ENCODE measurements around the gene METTL18. TPM values are rescaled to one million over a fixed set of nuclear protein-coding genes. Genes with fewer than 3 reads are reported as not detected.

The METTL18 gene
- total RNA-seq, 1 experiment from 2014 or later = 4.1 TPM

DNA sequence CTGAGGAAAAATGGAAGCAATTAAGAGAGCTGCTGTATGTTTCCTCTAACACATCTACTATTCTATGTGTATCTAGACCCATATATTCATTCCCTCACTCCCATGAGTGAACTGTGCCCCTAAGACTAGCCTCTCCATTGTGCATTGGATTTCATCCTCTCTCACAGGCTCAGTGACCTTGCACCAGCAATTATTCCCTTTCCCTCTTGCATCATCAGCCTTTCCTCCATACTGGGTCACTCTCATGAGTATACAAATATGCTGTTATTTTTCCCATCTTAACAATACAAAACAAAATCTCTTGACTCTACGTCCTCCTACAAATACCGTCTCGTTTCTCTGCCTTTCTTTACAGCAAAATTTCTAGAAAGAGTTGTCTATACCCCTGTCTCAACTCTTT, 29.4 kb upstream of the METTL18 start:
- no peaks in the 10 kb centered on the region for H3K4me1 ChIP-seq (ENCODE audit: control insufficient read depth, insufficient read depth, low read length)
- ATAC-seq = no peak
- in situ Hi-C loops (cut with HindIII; ENCODE audit: low pct_unique_long_range_greater_than_20kb, low sequenced_read_pairs) = no loop called here
- DNase-seq (ENCODE audit: low read depth, low spot score) = no peak
- ChIA-PET CTCF (no interaction called here), POLR2A (no interaction called here)
- intact Hi-C loops (cut with micrococcal nuclease; ENCODE audit: unreplicated experiment) = no loop called here
- no TSS peak for BruUV-seq (replicated peaks)
- TF ChIP-seq REST (IDR thresholded peaks at IDR 0.05; ENCODE audit: insufficient read depth in 1 of 2, low read depth in 2 of 2, low read length in 1 of 2) = no peak
- H3K27ac ChIP-seq (ENCODE audit: low read length) = no peak overlapping the region
- H3K4me3 ChIP-seq (ENCODE audit: low read depth in 2 of 2, low read length in 2 of 2) = no peak overlapping the region
- H3K27me3 ChIP-seq (ENCODE audit: control insufficient read depth, insufficient read depth, low read length) = no peaks in the 10 kb centered on the region
- no peaks in the 10 kb centered on the region for H3K9me3 ChIP-seq (ENCODE audit: control insufficient read depth, insufficient read depth, low read depth, low read length)
- no peaks in the 10 kb centered on the region; the same call in 1 of the 2 replicates for H3K36me3 ChIP-seq (ENCODE audit: control insufficient read depth, insufficient read depth, low read length)

DNA sequence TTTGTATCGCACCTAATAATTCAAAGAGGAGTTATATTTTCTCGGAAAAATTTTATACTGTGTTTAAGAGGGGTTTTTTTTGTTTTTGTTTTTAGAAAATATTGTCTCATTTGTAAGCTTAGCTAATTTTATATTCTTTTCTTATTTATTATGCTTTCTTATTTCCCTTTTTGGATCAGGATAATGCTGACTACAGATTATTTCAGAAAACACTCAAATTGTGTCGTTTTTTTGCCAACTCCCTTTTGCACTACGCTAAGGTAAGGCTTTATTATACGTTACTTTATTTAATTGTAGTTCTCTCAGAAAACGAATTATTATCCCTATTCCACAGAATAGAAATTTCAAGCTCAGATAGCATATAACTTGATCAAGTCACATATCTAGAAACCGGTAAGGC, 26.8 kb upstream of the METTL18 start:
- ChIA-PET CTCF (no interaction called here), POLR2A (no interaction called here)
- in situ Hi-C loops (cut with HindIII; ENCODE audit: low pct_unique_long_range_greater_than_20kb, low sequenced_read_pairs) (no loop called here), intact Hi-C loops (cut with micrococcal nuclease; ENCODE audit: unreplicated experiment) (no loop called here)
- Histone ChIP-seq H3K4me1 (ENCODE audit: control insufficient read depth, insufficient read depth, low read length) (no peaks in the 10 kb centered on the region), H3K9me3 (ENCODE audit: control insufficient read depth, insufficient read depth, low read depth, low read length) (no peaks in the 10 kb centered on the region), H3K4me3 (ENCODE audit: low read depth in 2 of 2, low read length in 2 of 2) (no peak overlapping the region), H3K27me3 (ENCODE audit: control insufficient read depth, insufficient read depth, low read length) (no peaks in the 10 kb centered on the region), H3K36me3 (ENCODE audit: control insufficient read depth, insufficient read depth, low read length) (no peaks in the 10 kb centered on the region; the same call in 1 of the 2 replicates), H3K27ac (ENCODE audit: low read length) (no peak overlapping the region)
- no peak for DNase-seq (ENCODE audit: low read depth, low spot score)
- no peak for ATAC-seq
- BruUV-seq (replicated peaks) = no TSS peak
- TF ChIP-seq POLR2AphosphoS5 (IDR thresholded peaks at IDR 0.05; ENCODE audit: low read depth, low read length) = no peak

DNA sequence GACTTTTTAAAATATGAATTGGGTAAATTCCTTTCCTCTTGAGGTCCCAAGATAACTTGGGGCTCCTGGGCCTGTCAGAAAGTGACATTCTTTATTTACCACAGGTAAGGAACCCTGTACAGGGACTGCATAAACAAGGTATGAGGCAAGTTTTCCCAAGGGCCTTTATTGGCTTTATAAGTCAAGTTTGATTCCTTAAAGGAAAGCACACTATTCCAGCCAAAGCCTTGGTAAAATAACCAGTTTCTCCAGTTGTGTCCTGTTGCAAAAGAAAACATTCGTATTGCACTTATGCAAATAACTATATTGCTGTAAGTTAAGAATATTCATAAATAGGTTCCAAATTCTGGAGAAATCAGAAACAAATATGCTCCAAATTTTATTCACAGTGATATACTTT, 21.9 kb upstream of the METTL18 start:
- in situ Hi-C loops (cut with HindIII; ENCODE audit: low pct_unique_long_range_greater_than_20kb, low sequenced_read_pairs) (no loop called here), intact Hi-C loops (cut with micrococcal nuclease; ENCODE audit: unreplicated experiment) (no loop called here)
- POLR2A ChIA-PET = interaction anchor here (0.6 kb wide), 1 partner anchor 1326 kb away, joined by 3 read pairs; no protein-coding TSS in a partner anchor
- BruUV-seq (replicated peaks) = no TSS peak
- CTCF ChIA-PET = no interaction called here
- no peak for ATAC-seq
- no peak overlapping the region for H3K4me3 ChIP-seq (ENCODE audit: low read depth in 2 of 2, low read length in 2 of 2)
- H3K36me3 ChIP-seq (ENCODE audit: control insufficient read depth, insufficient read depth, low read length) = peaks cover 2% of the 10 kb centered on the region; the same call in 1 of the 2 replicates
- DNase-seq (ENCODE audit: low read depth, low spot score) = no peak
- no peaks in the 10 kb centered on the region for H3K4me1 ChIP-seq (ENCODE audit: control insufficient read depth, insufficient read depth, low read length)
- H3K27ac ChIP-seq (ENCODE audit: low read length) = no peak overlapping the region
- no peaks in the 10 kb centered on the region; the same call in 1 of the 2 replicates for H3K9me3 ChIP-seq (ENCODE audit: control insufficient read depth, insufficient read depth, low read depth, low read length)
- no peaks in the 10 kb centered on the region for H3K27me3 ChIP-seq (ENCODE audit: control insufficient read depth, insufficient read depth, low read length)
- TF ChIP-seq REST (IDR thresholded peaks at IDR 0.05; ENCODE audit: insufficient read depth in 1 of 2, low read depth in 2 of 2, low read length in 1 of 2) = no peak
- no peak for TF ChIP-seq POLR2AphosphoS5 (IDR thresholded peaks at IDR 0.05; ENCODE audit: low read depth, low read length)
- no peak for TF ChIP-seq TCF7L2 (IDR thresholded peaks at IDR 0.05; ENCODE audit: low read depth, low read length)
- no peak for TF ChIP-seq SIN3A (IDR thresholded peaks at IDR 0.05; ENCODE audit: borderline replicate concordance, insufficient read depth, low read depth, low read length)
- TF ChIP-seq, protein P1, sequence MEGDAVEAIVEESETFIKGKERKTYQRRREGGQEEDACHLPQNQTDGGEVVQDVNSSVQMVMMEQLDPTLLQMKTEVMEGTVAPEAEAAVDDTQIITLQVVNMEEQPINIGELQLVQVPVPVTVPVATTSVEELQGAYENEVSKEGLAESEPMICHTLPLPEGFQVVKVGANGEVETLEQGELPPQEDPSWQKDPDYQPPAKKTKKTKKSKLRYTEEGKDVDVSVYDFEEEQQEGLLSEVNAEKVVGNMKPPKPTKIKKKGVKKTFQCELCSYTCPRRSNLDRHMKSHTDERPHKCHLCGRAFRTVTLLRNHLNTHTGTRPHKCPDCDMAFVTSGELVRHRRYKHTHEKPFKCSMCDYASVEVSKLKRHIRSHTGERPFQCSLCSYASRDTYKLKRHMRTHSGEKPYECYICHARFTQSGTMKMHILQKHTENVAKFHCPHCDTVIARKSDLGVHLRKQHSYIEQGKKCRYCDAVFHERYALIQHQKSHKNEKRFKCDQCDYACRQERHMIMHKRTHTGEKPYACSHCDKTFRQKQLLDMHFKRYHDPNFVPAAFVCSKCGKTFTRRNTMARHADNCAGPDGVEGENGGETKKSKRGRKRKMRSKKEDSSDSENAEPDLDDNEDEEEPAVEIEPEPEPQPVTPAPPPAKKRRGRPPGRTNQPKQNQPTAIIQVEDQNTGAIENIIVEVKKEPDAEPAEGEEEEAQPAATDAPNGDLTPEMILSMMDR (IDR thresholded peaks at IDR 0.05) = no peak

Data from Panc1 (cell line).